HG02884 (cell line): ENCODE measurements around the gene PCNT.

ENCODE experiments used
- ATAC-seq: cut with Tn5 transposase; IDR thresholded peaks from one replicate; pipeline ENCODE4 v1.9.1; 2021; ENCODE audit warnings: mild to moderate bottlenecking, moderate library complexity; ENCODE audit not compliant: unreplicated experiment

PCNT gene

GRCh38 chr21:46377789-46378188 lies 53.8 kb downstream of the PCNT start:
- ATAC-seq = no peak

- ATAC-seq = no peak
Measured at GRCh38 chr21:46379105-46379504, 55.1 kb downstream of the PCNT start.

GRCh38 chr21:46379691-46380090 lies 55.7 kb downstream of the PCNT start:
- no peak for ATAC-seq

GRCh38 chr21:46381541-46381940 lies 57.6 kb downstream of the PCNT start:
- ATAC-seq = no peak

GRCh38 chr21:46384556-46384955 lies 60.6 kb downstream of the PCNT start:
- no peak for ATAC-seq

- no peak for ATAC-seq
Measured at GRCh38 chr21:46385846-46386733, 62.1 kb downstream of the PCNT start.

- no peak for ATAC-seq
Measured at GRCh38 chr21:46386734-46387088, 62.8 kb downstream of the PCNT start.

- ATAC-seq = no peak
Measured at GRCh38 chr21:46388206-46388880, 64.4 kb downstream of the PCNT start.

GRCh38 chr21:46388896-46389295 lies 64.9 kb downstream of the PCNT start:
- no peak for ATAC-seq

GRCh38 chr21:46390603-46391545 lies 66.9 kb downstream of the PCNT start:
- ATAC-seq = no peak

GRCh38 chr21:46391773-46392172 lies 67.8 kb downstream of the PCNT start:
- no peak for ATAC-seq

- ATAC-seq = no peak
Measured at GRCh38 chr21:46392921-46393320, 69.0 kb downstream of the PCNT start.

GRCh38 chr21:46393451-46393940 lies 69.5 kb downstream of the PCNT start:
- ATAC-seq = no peak

GRCh38 chr21:46393941-46394594 lies 70.1 kb downstream of the PCNT start:
- no peak for ATAC-seq

GRCh38 chr21:46394595-46395104 lies 70.7 kb downstream of the PCNT start:
- ATAC-seq = no peak

- no peak for ATAC-seq
Measured at GRCh38 chr21:46397211-46397905, 73.4 kb downstream of the PCNT start.

GRCh38 chr21:46397993-46398392 lies 74.0 kb downstream of the PCNT start:
- ATAC-seq = no peak

GRCh38 chr21:46399129-46399528 lies 75.2 kb downstream of the PCNT start:
- no peak for ATAC-seq

GRCh38 chr21:46399686-46400085 lies 75.7 kb downstream of the PCNT start:
- ATAC-seq = no peak
